ENCODE results near the gene HYAL2.

DNA sequence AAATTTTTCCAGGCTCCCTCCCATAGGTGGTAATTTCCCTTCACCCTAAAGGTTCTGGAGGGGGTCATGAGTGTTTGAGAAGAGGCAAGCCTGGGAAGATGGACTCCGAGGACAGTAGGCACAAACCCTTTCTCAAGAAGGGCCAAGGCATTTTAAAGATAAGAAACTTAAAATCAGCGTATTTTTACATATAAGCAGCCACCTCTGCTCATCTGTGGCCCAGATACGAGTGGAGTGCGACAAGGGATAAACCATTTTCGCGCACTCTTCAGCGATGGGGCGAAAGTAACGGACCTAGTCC, 17.6 kb upstream of the HYAL2 start:
- TF ChIP-seq, protein P1, sequence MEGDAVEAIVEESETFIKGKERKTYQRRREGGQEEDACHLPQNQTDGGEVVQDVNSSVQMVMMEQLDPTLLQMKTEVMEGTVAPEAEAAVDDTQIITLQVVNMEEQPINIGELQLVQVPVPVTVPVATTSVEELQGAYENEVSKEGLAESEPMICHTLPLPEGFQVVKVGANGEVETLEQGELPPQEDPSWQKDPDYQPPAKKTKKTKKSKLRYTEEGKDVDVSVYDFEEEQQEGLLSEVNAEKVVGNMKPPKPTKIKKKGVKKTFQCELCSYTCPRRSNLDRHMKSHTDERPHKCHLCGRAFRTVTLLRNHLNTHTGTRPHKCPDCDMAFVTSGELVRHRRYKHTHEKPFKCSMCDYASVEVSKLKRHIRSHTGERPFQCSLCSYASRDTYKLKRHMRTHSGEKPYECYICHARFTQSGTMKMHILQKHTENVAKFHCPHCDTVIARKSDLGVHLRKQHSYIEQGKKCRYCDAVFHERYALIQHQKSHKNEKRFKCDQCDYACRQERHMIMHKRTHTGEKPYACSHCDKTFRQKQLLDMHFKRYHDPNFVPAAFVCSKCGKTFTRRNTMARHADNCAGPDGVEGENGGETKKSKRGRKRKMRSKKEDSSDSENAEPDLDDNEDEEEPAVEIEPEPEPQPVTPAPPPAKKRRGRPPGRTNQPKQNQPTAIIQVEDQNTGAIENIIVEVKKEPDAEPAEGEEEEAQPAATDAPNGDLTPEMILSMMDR (IDR thresholded peaks at IDR 0.05; ENCODE audit: control extremely low read depth in 1 of 3, insufficient read depth in 1 of 3, low read depth in 1 of 3, low read length in 3 of 3), result no peak
- no peak for TF ChIP-seq POLR2AphosphoS5 (IDR thresholded peaks at IDR 0.05; ENCODE audit: low read depth, low read length)
- no peak for TF ChIP-seq BCL11A (IDR thresholded peaks at IDR 0.05; ENCODE audit: low read depth in 2 of 2, low read length in 2 of 2)
- no peak for TF ChIP-seq POLR2A (IDR thresholded peaks at IDR 0.05; ENCODE audit: control extremely low read depth in 1 of 2, low read depth in 2 of 2, low read length in 2 of 2)
- TF ChIP-seq EP300 (IDR thresholded peaks at IDR 0.05; ENCODE audit: borderline replicate concordance in 1 of 2, low read depth in 2 of 2, low read length in 2 of 2), result no peak
